ENCODE measurements around the gene LYRM7.
"Not testable (repeated sequence)": the region's sequence is repeated elsewhere in the genome, so short reads cannot be mapped to it uniquely, and the experiment has no call there.

The LYRM7 gene

DNA sequence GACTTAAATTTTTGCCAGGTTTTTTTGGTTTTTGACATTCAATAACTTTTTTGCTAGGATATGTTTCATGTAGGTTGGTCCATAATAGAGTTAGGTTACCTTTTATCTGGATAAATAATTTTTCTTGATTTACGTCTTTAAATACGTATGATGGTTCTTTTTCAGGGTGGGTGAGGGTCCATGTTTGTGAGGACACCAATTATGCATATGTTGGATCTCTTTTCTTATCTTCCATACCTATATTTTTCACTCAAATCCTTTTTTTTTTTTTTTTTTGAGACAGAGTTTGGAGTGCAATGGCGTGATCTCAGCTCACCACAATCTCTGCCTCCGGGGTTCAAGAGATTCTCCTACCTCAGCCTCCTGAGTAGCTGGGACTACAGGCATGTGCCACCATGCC lies 75.8 kb downstream of the LYRM7 start:
- no peak for DNase-seq (ENCODE audit: extremely low spot score)
- POLR2A ChIA-PET, result no interaction called here
- CTCF ChIA-PET, result interaction anchor here (0.6 kb wide), 1 partner anchor 9 kb away, joined by 3 read pairs; no protein-coding TSS in a partner anchor
- TF ChIP-seq SUZ12 (IDR thresholded peaks at IDR 0.05) (no peak), TARDBP (IDR thresholded peaks at IDR 0.05) (no peak), FOXA1 (IDR thresholded peaks at IDR 0.05) (no peak), LEF1 (IDR thresholded peaks at IDR 0.05; ENCODE audit: borderline replicate concordance) (no peak), ZNF384 (IDR thresholded peaks at IDR 0.05) (no peak), BHLHE40 (IDR thresholded peaks at IDR 0.05; ENCODE audit: borderline replicate concordance) (no peak), NFRKB (IDR thresholded peaks at IDR 0.05) (no peak), L3MBTL2 (conservative IDR thresholded peaks at IDR 0.05) (no peak)
- TF ChIP-seq, protein P1, sequence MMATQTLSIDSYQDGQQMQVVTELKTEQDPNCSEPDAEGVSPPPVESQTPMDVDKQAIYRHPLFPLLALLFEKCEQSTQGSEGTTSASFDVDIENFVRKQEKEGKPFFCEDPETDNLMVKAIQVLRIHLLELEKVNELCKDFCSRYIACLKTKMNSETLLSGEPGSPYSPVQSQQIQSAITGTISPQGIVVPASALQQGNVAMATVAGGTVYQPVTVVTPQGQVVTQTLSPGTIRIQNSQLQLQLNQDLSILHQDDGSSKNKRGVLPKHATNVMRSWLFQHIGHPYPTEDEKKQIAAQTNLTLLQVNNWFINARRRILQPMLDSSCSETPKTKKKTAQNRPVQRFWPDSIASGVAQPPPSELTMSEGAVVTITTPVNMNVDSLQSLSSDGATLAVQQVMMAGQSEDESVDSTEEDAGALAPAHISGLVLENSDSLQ (IDR thresholded peaks at IDR 0.05), result no peak

GRCh38 chr5:131250751-131251475 lies 80.2 kb downstream of the LYRM7 start:
- POLR2A ChIA-PET, result interaction anchor here (1.2 kb wide), 1 partner anchor 13 kb away, joined by 3 read pairs; the partner anchor contains the start of gene CDC42SE2

GRCh38 chr5:131252824-131253171 lies 82.1 kb downstream of the LYRM7 start:
- CTCF ChIA-PET, result no interaction called here
- POLR2A ChIA-PET, result no interaction called here
- TF ChIP-seq NFRKB (IDR thresholded peaks at IDR 0.05) (no peak), L3MBTL2 (conservative IDR thresholded peaks at IDR 0.05) (no peak), ELF4 (IDR thresholded peaks at IDR 0.05) (no peak), BHLHE40 (IDR thresholded peaks at IDR 0.05; ENCODE audit: borderline replicate concordance) (no peak), SUZ12 (IDR thresholded peaks at IDR 0.05) (no peak), FOXK2 (IDR thresholded peaks at IDR 0.05) (no peak), FOXM1 (IDR thresholded peaks at IDR 0.05; ENCODE audit: borderline replicate concordance) (no peak), CTBP1 (IDR thresholded peaks at IDR 0.05; ENCODE audit: borderline replicate concordance) (no peak), ZNF384 (IDR thresholded peaks at IDR 0.05) (no peak)
- TF ChIP-seq, protein P1 (IDR thresholded peaks at IDR 0.05), result no peak
- no peak for DNase-seq (ENCODE audit: extremely low spot score)

More at GRCh38 chr5:131250751-131251475, 80.2 kb downstream of the LYRM7 start:
- TF ChIP-seq SUZ12 (IDR thresholded peaks at IDR 0.05), result no peak
- TF ChIP-seq ELF4 (IDR thresholded peaks at IDR 0.05), result no peak
- TF ChIP-seq, protein P1 (IDR thresholded peaks at IDR 0.05), result no peak
- no peak for TF ChIP-seq FOXK2 (IDR thresholded peaks at IDR 0.05)
- TF ChIP-seq LEF1 (IDR thresholded peaks at IDR 0.05; ENCODE audit: borderline replicate concordance), result no peak
- TF ChIP-seq BHLHE40 (IDR thresholded peaks at IDR 0.05; ENCODE audit: borderline replicate concordance), result no peak
- no peak for TF ChIP-seq FOXM1 (IDR thresholded peaks at IDR 0.05; ENCODE audit: borderline replicate concordance)
- no peak for TF ChIP-seq ARNT (IDR thresholded peaks at IDR 0.05)
- TF ChIP-seq L3MBTL2 (conservative IDR thresholded peaks at IDR 0.05), result no peak
- TF ChIP-seq ZNF384 (IDR thresholded peaks at IDR 0.05), result no peak
- TF ChIP-seq FOXA1 (IDR thresholded peaks at IDR 0.05), result no peak
- CTCF ChIA-PET, result no interaction called here
- no peak for DNase-seq (ENCODE audit: extremely low spot score)

DNA sequence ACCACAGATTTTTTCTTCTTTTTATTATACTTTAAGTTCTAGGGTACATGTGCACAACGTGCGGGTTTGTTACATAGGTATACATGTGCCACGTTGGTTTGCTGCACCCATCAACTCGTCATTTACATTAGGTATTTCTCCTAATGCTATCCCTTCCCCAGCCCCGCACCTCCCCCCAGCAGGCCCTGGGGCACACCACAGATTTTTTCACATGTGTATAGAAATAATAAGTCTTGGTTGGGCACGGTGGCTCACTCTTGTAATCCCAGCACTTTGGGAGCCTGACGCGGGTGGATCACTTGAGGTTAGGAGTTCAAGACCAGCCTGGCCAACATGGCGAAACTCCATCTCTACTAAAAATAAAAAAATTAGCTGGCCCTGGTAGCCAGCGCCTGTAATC lies 83.3 kb downstream of the LYRM7 start:
- DNase-seq (ENCODE audit: extremely low spot score); CTCF ChIA-PET; POLR2A ChIA-PET: not testable (repeated sequence)

GRCh38 chr5:131254741-131255140 lies 84.0 kb downstream of the LYRM7 start:
- no peak for TF ChIP-seq CTBP1 (IDR thresholded peaks at IDR 0.05; ENCODE audit: borderline replicate concordance)
- no peak for TF ChIP-seq SP1 (IDR thresholded peaks at IDR 0.05)
- no peak for TF ChIP-seq ELF4 (IDR thresholded peaks at IDR 0.05)
- TF ChIP-seq FOXK2 (IDR thresholded peaks at IDR 0.05), result no peak
- TF ChIP-seq HDGF (IDR thresholded peaks at IDR 0.05; ENCODE audit: borderline replicate concordance), result no peak
- no peak for TF ChIP-seq ZNF384 (IDR thresholded peaks at IDR 0.05)
- TF ChIP-seq FOXM1 (IDR thresholded peaks at IDR 0.05; ENCODE audit: borderline replicate concordance), result no peak
- TF ChIP-seq TARDBP (IDR thresholded peaks at IDR 0.05), result no peak
- no peak for TF ChIP-seq SUZ12 (IDR thresholded peaks at IDR 0.05)
- TF ChIP-seq FOXA1 (IDR thresholded peaks at IDR 0.05), result no peak
- TF ChIP-seq LEF1 (IDR thresholded peaks at IDR 0.05; ENCODE audit: borderline replicate concordance), result no peak
- ChIA-PET POLR2A (interaction anchor here (0.8 kb wide), 1 partner anchor 9 kb away, joined by 4 read pairs; the partner anchor contains the start of gene CDC42SE2), CTCF (interaction anchor here (0.7 kb wide), 1 partner anchor 8 kb away, joined by 3 read pairs; no protein-coding TSS in a partner anchor)

More at GRCh38 chr5:131254741-131255140, 84.0 kb downstream of the LYRM7 start:
- no peak for DNase-seq (ENCODE audit: extremely low spot score)

Measured in HEK293T (cell line).